Mammary epithelial cell (primary cell): ENCODE data around the gene RAB6A.

Experiments
- CTCF ChIP-seq, 2 donors: IDR thresholded peaks in 1 of 2; conservative IDR thresholded peaks in 1 of 2; 2 replicates each; pipeline ENCODE4 v1.5.1; 2011 to 2012; ENCODE audit warnings: inconsistent platforms in 2 of 2, low read length in 2 of 2, mild to moderate bottlenecking in 2 of 2, control low read depth in 1 of 2, low read depth in 1 of 2; ENCODE audit not compliant: insufficient read depth in 1 of 2; ENCODE audit errors: extremely low read depth in 1 of 2
- EZH2 ChIP-seq: IDR thresholded peaks from 2 replicates; pipeline ENCODE4 v1.6.1; 2012; ENCODE audit warnings: low read length, inconsistent platforms, borderline replicate concordance

- no peak for TF ChIP-seq CTCF (conservative IDR thresholded peaks at IDR 0.05 in 1 of 2, IDR thresholded peaks at IDR 0.05 in 1 of 2; ENCODE audit: extremely low read depth in 1 of 2, insufficient read depth in 1 of 2, low read depth in 1 of 2, low read length in 2 of 2)
- TF ChIP-seq EZH2: no peak
These were observed 18.4 kb upstream of the RAB6A start for GRCh38 chr11:73779084-73779902.
